ENCODE results near the gene MGAT3.

DNA sequence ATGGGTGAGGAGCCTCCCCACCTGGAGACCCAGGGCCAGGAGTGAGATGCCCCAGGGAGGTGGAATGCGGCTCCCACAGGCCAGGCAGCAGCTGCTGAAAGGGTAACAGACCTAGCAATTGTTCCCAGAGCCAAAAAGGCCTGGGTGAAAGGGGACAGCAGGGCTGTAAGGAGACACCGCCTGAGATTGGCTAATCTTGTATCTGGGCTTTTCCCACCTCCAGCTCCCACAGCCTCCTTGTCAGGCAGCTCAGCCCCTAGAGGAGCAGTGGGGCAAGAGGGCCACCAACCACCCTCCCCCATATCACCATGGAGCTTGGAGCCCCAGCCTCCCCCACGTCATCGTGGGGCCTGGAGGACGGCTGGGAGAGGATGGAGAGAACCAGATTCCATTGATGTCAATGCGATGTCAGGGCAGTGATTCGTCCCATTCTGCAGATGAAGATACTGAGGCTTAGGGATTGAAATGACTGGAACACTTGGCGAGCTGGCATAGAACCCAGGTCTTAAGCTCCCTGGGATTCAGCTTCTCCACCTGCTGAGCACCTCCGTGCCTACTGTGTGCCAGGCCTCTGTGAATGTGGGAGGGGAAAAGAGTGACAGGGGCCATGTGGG lies 2.9 kb upstream of the MGAT3 start:
- TF ChIP-seq EZH2 (IDR thresholded peaks at IDR 0.05), result no peak
- TF ChIP-seq ZNF274 (IDR thresholded peaks at IDR 0.05; ENCODE audit: low read depth, low read length), result no peak
- no peak for TF ChIP-seq EZH2phosphoT487 (IDR thresholded peaks at IDR 0.05; ENCODE audit: borderline replicate concordance)
- TF ChIP-seq, protein P1, sequence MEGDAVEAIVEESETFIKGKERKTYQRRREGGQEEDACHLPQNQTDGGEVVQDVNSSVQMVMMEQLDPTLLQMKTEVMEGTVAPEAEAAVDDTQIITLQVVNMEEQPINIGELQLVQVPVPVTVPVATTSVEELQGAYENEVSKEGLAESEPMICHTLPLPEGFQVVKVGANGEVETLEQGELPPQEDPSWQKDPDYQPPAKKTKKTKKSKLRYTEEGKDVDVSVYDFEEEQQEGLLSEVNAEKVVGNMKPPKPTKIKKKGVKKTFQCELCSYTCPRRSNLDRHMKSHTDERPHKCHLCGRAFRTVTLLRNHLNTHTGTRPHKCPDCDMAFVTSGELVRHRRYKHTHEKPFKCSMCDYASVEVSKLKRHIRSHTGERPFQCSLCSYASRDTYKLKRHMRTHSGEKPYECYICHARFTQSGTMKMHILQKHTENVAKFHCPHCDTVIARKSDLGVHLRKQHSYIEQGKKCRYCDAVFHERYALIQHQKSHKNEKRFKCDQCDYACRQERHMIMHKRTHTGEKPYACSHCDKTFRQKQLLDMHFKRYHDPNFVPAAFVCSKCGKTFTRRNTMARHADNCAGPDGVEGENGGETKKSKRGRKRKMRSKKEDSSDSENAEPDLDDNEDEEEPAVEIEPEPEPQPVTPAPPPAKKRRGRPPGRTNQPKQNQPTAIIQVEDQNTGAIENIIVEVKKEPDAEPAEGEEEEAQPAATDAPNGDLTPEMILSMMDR (IDR thresholded peaks at IDR 0.05 in 2 of 3, conservative IDR thresholded peaks at IDR 0.05 in 1 of 3; ENCODE audit: borderline replicate concordance in 1 of 3, insufficient read depth in 1 of 3, low read depth in 2 of 3, low read length in 2 of 3), result no peak
- TF ChIP-seq RAD21 (IDR thresholded peaks at IDR 0.05; ENCODE audit: low read depth), result no peak
- TF ChIP-seq CBX3 (IDR thresholded peaks at IDR 0.05; ENCODE audit: low read depth), result no peak
- TF ChIP-seq, protein P2, sequence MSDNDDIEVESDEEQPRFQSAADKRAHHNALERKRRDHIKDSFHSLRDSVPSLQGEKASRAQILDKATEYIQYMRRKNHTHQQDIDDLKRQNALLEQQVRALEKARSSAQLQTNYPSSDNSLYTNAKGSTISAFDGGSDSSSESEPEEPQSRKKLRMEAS (IDR thresholded peaks at IDR 0.05), result no peak
- no peak for TF ChIP-seq POLR2AphosphoS5 (IDR thresholded peaks at IDR 0.05; ENCODE audit: low read depth, low read length)
- no peak for TF ChIP-seq POLR2A (IDR thresholded peaks at IDR 0.05; ENCODE audit: borderline replicate concordance, extremely low read depth, insufficient read depth, insufficient read length)
- TF ChIP-seq CEBPB (IDR thresholded peaks at IDR 0.05; ENCODE audit: low read depth), result no peak
- TF ChIP-seq, protein P3, sequence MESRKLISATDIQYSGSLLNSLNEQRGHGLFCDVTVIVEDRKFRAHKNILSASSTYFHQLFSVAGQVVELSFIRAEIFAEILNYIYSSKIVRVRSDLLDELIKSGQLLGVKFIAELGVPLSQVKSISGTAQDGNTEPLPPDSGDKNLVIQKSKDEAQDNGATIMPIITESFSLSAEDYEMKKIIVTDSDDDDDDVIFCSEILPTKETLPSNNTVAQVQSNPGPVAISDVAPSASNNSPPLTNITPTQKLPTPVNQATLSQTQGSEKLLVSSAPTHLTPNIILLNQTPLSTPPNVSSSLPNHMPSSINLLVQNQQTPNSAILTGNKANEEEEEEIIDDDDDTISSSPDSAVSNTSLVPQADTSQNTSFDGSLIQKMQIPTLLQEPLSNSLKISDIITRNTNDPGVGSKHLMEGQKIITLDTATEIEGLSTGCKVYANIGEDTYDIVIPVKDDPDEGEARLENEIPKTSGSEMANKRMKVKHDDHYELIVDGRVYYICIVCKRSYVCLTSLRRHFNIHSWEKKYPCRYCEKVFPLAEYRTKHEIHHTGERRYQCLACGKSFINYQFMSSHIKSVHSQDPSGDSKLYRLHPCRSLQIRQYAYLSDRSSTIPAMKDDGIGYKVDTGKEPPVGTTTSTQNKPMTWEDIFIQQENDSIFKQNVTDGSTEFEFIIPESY (IDR thresholded peaks at IDR 0.05; ENCODE audit: extremely low read depth, insufficient replicate concordance, low read length), result no peak

Measured in HCT116 (cell line).